Glutamatergic neuron (in vitro differentiated cells): ENCODE data around the gene BRINP2. TPM values are rescaled to one million over a fixed set of nuclear protein-coding genes. Genes with fewer than 3 reads are reported as not detected.
A peak's percentile ranks its signal among the peaks of the same experiment; 100 is the strongest.

Source experiments
- DNase-seq: peaks from one replicate; pipeline ENCODE4 v3.0.0; 2022
- H3K27ac Mint-ChIP-seq: one replicate; pipeline ENCODE4 v1.8.0; 2020; ENCODE audit warnings: mild to moderate bottlenecking, mixed read lengths, inconsistent platforms; ENCODE audit not compliant: unreplicated experiment
- H3K27me3 Mint-ChIP-seq: one replicate; pipeline ENCODE4 v1.8.0; 2020; ENCODE audit warnings: mild to moderate bottlenecking, moderate library complexity, mixed read lengths, inconsistent platforms; ENCODE audit not compliant: unreplicated experiment
- H3K36me3 Mint-ChIP-seq: one replicate; pipeline ENCODE4 v1.8.0; 2020; ENCODE audit warnings: mild to moderate bottlenecking, mixed read lengths, inconsistent platforms; ENCODE audit not compliant: unreplicated experiment
- H3K4me1 Mint-ChIP-seq: one replicate; pipeline ENCODE4 v1.8.0; 2020; ENCODE audit warnings: mild to moderate bottlenecking, low read depth, mixed read lengths, inconsistent platforms; ENCODE audit not compliant: unreplicated experiment
- H3K4me3 Mint-ChIP-seq: one replicate; pipeline ENCODE4 v1.8.0; 2020; ENCODE audit warnings: mild to moderate bottlenecking, mixed read lengths, inconsistent platforms; ENCODE audit not compliant: unreplicated experiment
- H3K9me3 Mint-ChIP-seq: one replicate; pipeline ENCODE4 v1.8.0; 2020; ENCODE audit warnings: mild to moderate bottlenecking, moderate library complexity, mixed read lengths, inconsistent platforms; ENCODE audit not compliant: unreplicated experiment
- total RNA-seq: library from RNA; stranded (reverse); fragmentation: NEBNext Ultra II Directional; extraction: Animal tissue kit (Norgen Biotek cat#: 25700); gene quantifications from one replicate; pipeline ENCODE4 v1.2.1, GENCODE V29; 2021; ENCODE audit not compliant: unreplicated experiment
- TF ChIP-seq, protein P1 (sequence below): fragments of 200-600 bp; sonication (generic); IDR thresholded peaks from one replicate; pipeline ENCODE4 v1.5.0; 2021; ENCODE audit not compliant: partially characterized antibody, unreplicated experiment

The BRINP2 gene
- total RNA-seq, 1 donor from 2014 or later: 1.7 TPM

GRCh38 chr1:177185209-177185608 is 14.5 kb downstream of the BRINP2 start:
- Mint-ChIP-seq H3K36me3 (no peaks in the 10 kb centered on the region), H3K27me3 (peaks cover 7% of the 10 kb centered on the region), H3K4me1 (no peaks in the 10 kb centered on the region), H3K9me3 (no peaks in the 10 kb centered on the region), H3K4me3 (no peak overlapping the region), H3K27ac (no peak overlapping the region)
- TF ChIP-seq, protein P1, sequence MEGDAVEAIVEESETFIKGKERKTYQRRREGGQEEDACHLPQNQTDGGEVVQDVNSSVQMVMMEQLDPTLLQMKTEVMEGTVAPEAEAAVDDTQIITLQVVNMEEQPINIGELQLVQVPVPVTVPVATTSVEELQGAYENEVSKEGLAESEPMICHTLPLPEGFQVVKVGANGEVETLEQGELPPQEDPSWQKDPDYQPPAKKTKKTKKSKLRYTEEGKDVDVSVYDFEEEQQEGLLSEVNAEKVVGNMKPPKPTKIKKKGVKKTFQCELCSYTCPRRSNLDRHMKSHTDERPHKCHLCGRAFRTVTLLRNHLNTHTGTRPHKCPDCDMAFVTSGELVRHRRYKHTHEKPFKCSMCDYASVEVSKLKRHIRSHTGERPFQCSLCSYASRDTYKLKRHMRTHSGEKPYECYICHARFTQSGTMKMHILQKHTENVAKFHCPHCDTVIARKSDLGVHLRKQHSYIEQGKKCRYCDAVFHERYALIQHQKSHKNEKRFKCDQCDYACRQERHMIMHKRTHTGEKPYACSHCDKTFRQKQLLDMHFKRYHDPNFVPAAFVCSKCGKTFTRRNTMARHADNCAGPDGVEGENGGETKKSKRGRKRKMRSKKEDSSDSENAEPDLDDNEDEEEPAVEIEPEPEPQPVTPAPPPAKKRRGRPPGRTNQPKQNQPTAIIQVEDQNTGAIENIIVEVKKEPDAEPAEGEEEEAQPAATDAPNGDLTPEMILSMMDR: peak; percentile 79
- no peak for DNase-seq

GRCh38 chr1:177186639-177187038 is 15.9 kb downstream of the BRINP2 start:
- TF ChIP-seq, protein P1: no peak
- peaks cover under 1% of the 10 kb centered on the region for H3K27me3 Mint-ChIP-seq
- H3K9me3 Mint-ChIP-seq: no peaks in the 10 kb centered on the region
- no peak for DNase-seq
- H3K4me3 Mint-ChIP-seq: no peak overlapping the region
- no peaks in the 10 kb centered on the region for H3K4me1 Mint-ChIP-seq
- no peaks in the 10 kb centered on the region for H3K36me3 Mint-ChIP-seq
- H3K27ac Mint-ChIP-seq: no peak overlapping the region

DNA sequence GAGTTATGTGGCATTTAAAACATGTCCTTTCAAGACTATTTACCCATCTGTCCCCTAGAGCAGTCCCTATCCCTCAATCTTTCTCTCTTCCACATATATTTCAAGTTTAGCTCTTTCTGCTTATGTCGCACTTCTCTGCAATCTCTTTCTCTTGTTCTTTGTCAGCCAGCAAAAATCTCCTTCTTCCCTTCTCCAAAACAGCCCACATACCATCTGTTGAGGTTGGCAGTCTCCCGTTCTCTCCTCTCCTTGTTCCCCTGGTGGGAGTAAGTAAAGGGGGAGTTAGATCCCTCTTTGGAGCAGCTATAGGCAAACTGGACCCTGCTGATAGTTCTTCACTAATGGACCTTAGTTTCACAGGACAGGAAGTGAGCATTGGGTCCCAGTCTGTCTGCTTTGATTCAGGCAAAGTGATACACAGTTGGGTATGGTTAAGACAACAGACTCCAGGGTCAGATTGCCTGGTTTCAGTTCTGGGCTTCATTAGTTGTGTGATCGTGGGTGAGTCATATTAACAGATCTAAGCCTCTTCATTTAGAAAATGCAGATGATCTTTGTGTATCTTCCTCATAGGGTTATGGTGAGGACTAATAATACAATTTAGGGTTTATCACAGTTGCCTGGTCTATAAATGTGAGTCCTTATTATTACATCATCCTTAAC is 19.7 kb downstream of the BRINP2 start:
- Mint-ChIP-seq H3K4me3 (no peak overlapping the region), H3K4me1 (no peaks in the 10 kb centered on the region), H3K9me3 (no peaks in the 10 kb centered on the region), H3K36me3 (no peaks in the 10 kb centered on the region), H3K27me3 (no peaks in the 10 kb centered on the region), H3K27ac (no peak overlapping the region)
- TF ChIP-seq, protein P1: no peak
- no peak for DNase-seq

DNA sequence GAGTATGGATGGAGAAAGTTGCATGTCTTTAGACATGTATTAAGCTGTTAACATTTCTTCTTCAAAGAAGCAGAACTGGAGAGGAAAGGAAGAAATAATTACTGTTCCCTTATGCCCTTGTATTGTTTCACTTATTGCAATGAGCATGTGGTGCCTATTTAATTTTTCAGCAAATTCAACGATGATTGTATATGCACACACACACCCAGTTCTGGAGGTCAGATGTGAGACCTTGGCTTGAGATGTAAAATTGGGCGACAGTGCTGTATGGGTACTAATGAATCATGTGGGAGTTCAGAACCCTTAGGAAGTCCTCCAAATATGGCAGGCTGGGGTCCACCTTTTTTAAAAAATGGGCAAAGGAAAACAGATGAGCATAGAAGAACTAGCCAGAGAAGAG is 27.5 kb downstream of the BRINP2 start:
- H3K9me3 Mint-ChIP-seq: no peaks in the 10 kb centered on the region
- no peaks in the 10 kb centered on the region for H3K36me3 Mint-ChIP-seq
- no peak overlapping the region for H3K27ac Mint-ChIP-seq
- H3K4me1 Mint-ChIP-seq: no peaks in the 10 kb centered on the region
- TF ChIP-seq, protein P1: no peak
- H3K4me3 Mint-ChIP-seq: no peak overlapping the region
- H3K27me3 Mint-ChIP-seq: peaks cover 2% of the 10 kb centered on the region
- DNase-seq: no peak

GRCh38 chr1:177200290-177200689 is 29.5 kb downstream of the BRINP2 start:
- H3K36me3 Mint-ChIP-seq: no peaks in the 10 kb centered on the region
- H3K9me3 Mint-ChIP-seq: no peaks in the 10 kb centered on the region
- no peak overlapping the region for H3K4me3 Mint-ChIP-seq
- TF ChIP-seq, protein P1: no peak
- peaks cover 2% of the 10 kb centered on the region for H3K27me3 Mint-ChIP-seq
- DNase-seq: no peak
- no peak overlapping the region for H3K27ac Mint-ChIP-seq
- no peaks in the 10 kb centered on the region for H3K4me1 Mint-ChIP-seq
